ENCODE results near the gene TMEM80.

DNA sequence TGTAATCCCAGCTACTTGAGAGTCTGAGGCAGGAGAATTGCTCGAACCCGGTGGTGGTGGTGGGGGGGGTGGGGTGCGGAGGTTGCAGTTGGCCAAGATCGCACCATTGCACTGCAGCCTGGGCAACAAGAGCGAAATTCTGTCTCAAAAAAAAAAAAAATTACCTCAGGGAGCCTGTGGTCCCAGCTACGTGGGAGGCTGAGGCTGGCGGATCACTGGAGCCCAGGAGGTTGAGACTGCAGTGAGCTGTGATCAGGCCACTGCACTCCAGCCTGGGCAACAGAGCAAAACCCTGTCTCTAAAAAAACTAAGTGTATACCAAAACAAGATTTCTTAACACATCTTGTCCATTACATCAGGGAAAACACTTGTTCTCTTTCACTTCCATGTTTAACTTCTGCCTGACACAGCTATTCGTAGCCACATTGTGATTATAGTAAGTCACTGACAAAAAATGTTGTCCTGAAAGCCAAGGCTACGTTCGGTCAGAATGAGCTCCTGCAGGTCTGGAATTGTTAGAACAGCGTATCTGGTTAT lies 1.4 kb downstream of the TMEM80 start:
- TF ChIP-seq, protein P1, sequence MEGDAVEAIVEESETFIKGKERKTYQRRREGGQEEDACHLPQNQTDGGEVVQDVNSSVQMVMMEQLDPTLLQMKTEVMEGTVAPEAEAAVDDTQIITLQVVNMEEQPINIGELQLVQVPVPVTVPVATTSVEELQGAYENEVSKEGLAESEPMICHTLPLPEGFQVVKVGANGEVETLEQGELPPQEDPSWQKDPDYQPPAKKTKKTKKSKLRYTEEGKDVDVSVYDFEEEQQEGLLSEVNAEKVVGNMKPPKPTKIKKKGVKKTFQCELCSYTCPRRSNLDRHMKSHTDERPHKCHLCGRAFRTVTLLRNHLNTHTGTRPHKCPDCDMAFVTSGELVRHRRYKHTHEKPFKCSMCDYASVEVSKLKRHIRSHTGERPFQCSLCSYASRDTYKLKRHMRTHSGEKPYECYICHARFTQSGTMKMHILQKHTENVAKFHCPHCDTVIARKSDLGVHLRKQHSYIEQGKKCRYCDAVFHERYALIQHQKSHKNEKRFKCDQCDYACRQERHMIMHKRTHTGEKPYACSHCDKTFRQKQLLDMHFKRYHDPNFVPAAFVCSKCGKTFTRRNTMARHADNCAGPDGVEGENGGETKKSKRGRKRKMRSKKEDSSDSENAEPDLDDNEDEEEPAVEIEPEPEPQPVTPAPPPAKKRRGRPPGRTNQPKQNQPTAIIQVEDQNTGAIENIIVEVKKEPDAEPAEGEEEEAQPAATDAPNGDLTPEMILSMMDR (IDR thresholded peaks at IDR 0.05), result no peak
- TF ChIP-seq POLR2AphosphoS5 (IDR thresholded peaks at IDR 0.05; ENCODE audit: low read depth, low read length) (no peak; the same call in 1 of the 2 replicates), SIN3A (IDR thresholded peaks at IDR 0.05; ENCODE audit: borderline replicate concordance, insufficient read depth, low read depth, low read length) (no peak), TCF7L2 (IDR thresholded peaks at IDR 0.05; ENCODE audit: low read depth, low read length) (no peak)
- TF ChIP-seq, protein P2, sequence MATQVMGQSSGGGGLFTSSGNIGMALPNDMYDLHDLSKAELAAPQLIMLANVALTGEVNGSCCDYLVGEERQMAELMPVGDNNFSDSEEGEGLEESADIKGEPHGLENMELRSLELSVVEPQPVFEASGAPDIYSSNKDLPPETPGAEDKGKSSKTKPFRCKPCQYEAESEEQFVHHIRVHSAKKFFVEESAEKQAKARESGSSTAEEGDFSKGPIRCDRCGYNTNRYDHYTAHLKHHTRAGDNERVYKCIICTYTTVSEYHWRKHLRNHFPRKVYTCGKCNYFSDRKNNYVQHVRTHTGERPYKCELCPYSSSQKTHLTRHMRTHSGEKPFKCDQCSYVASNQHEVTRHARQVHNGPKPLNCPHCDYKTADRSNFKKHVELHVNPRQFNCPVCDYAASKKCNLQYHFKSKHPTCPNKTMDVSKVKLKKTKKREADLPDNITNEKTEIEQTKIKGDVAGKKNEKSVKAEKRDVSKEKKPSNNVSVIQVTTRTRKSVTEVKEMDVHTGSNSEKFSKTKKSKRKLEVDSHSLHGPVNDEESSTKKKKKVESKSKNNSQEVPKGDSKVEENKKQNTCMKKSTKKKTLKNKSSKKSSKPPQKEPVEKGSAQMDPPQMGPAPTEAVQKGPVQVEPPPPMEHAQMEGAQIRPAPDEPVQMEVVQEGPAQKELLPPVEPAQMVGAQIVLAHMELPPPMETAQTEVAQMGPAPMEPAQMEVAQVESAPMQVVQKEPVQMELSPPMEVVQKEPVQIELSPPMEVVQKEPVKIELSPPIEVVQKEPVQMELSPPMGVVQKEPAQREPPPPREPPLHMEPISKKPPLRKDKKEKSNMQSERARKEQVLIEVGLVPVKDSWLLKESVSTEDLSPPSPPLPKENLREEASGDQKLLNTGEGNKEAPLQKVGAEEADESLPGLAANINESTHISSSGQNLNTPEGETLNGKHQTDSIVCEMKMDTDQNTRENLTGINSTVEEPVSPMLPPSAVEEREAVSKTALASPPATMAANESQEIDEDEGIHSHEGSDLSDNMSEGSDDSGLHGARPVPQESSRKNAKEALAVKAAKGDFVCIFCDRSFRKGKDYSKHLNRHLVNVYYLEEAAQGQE (IDR thresholded peaks at IDR 0.05; ENCODE audit: insufficient read depth in 1 of 2, low read depth in 2 of 2, low read length in 1 of 2), result no peak
